ENCODE data around the gene SRGAP2C. TPM values are rescaled to one million over a fixed set of nuclear protein-coding genes. Genes with fewer than 3 reads are reported as not detected.

SRGAP2C gene
- total RNA-seq (2022; extraction: Qiagen RNA extraction; ENCODE audit: low read depth): 6.3 to 9.7 TPM (median 7.2 TPM) in 5 replicates

GRCh38 chr1:121184290-121185127 is at the start of gene SRGAP2C, which contains the start of gene FAM72B:
TSS of gene SRGAP2C (plus strand) at chr1:121184975. CDS start at chr1:121187447, 2,472 bp downstream.
TSS of gene FAM72B (minus strand) at chr1:121184340. CDS start at chr1:121183489, 851 bp downstream.

Other genes starting within 250 kb of the SRGAP2C start
- 6.0 to 9.0 TPM (median 6.9 TPM) in 5 replicates for gene FAM72B, start 635 bp upstream of the SRGAP2C start, total RNA-seq (2022; extraction: Qiagen RNA extraction; ENCODE audit: low read depth)

Data from A549 treated with RU486 at 1 μM for 4 hours (cell line).